Breast epithelium (tissue), 4 donors: Measurements from ENCODE around the gene SIDT2. TPM values are rescaled to one million over a fixed set of nuclear protein-coding genes. Genes with fewer than 3 reads are reported as not detected.
A peak's percentile ranks its signal among the peaks of the same experiment; 100 is the strongest.

Source experiments
- DNase-seq, 2 donors: peaks; one replicate each; pipeline ENCODE4 v3.0.0-alpha.2; 2019; ENCODE audit warnings: low spot score in 2 of 2
- H3K27ac ChIP-seq, 2 donors: fragments of 200-600 bp; sonication (generic) in 1 of 2; one replicate each; pipeline ENCODE4 v1.5.1; 2016 to 2019; ENCODE audit warnings: mild to moderate bottlenecking in 1 of 2
- H3K27me3 ChIP-seq, 2 donors: fragments of 200-600 bp; sonication (generic) in 1 of 2; one replicate each; pipeline versions ENCODE4 v1.5.1 to v1.6.0; 2017 to 2019; ENCODE audit warnings: control low read depth in 1 of 2, mild to moderate bottlenecking in 1 of 2
- H3K36me3 ChIP-seq: fragments of 200-600 bp; one replicate; pipeline ENCODE4 v1.5.1; 2019
- H3K4me1 ChIP-seq, 2 donors: fragments of 200-600 bp; sonication (generic); one replicate each; pipeline ENCODE4 v1.5.1; 2016 to 2019; ENCODE audit warnings: control low read depth in 1 of 2
- H3K4me3 ChIP-seq, 3 donors: fragments of 200-600 bp; sonication (generic); 1 replicate in 2 of 3; 2 replicates in 1 of 3; pipeline ENCODE4 v1.5.1; 2016 to 2019; ENCODE audit warnings: mild to moderate bottlenecking in 3 of 3, moderate library complexity in 2 of 3
- H3K9me3 ChIP-seq, 2 donors: fragments of 200-600 bp; sonication (generic) in 1 of 2; one replicate each; pipeline ENCODE4 v1.5.1; 2016 to 2019; ENCODE audit warnings: control low read depth in 1 of 2
- POLR2A ChIP-seq: fragments of 450-650 bp; IDR thresholded peaks from one replicate; pipeline ENCODE4 v1.6.1; 2016; ENCODE audit warnings: antibody characterized with exemption, mild to moderate bottlenecking, moderate library complexity
- POLR2AphosphoS5 ChIP-seq, 3 donors: sonication (generic); formaldehyde crosslinking; IDR thresholded peaks; one replicate each; pipeline ENCODE4 v1.6.1; 2017; ENCODE audit warnings: antibody characterized with exemption in 3 of 3
- intact Hi-C: fragments of 100-400 bp; cut with DNase I; formaldehyde crosslinking; loops from one replicate; pipeline ENCODE4 v1.15.1; 2023; ENCODE audit warnings: low total_unique reads
- total RNA-seq, 3 donors: library from RNA; depleted of rRNA; stranded (reverse); fragments of >200 nt; gene quantifications; one replicate each; pipeline ENCODE4 v1.1.0, GENCODE V29; 2016
- TF ChIP-seq, protein P1 (sequence below), 3 donors: fragments of 450-650 bp; IDR thresholded peaks; one replicate each; pipeline ENCODE4 v1.5.1; 2016 to 2017; ENCODE audit warnings: antibody characterized with exemption in 3 of 3, mild to moderate bottlenecking in 3 of 3, moderate library complexity in 3 of 3

Gene SIDT2
- total RNA-seq, 3 donors from 2014 or later = 45.2 to 86.7 (median 49.5) TPM

GRCh38 chr11:117191680-117192400 is 13.3 kb downstream of the SIDT2 start:
- Histone ChIP-seq H3K4me1 (no peaks in the 10 kb centered on the region), H3K4me3 (no peak overlapping the region), H3K9me3 (no peaks in the 10 kb centered on the region), H3K36me3 (no peaks in the 10 kb centered on the region), H3K27ac (no peak overlapping the region), H3K27me3 (no peaks in the 10 kb centered on the region)
- intact Hi-C loops = loop anchor here (10.0 kb wide), 1 partner anchor 47 kb away; the partner anchor contains the start of gene PAFAH1B2
- TF ChIP-seq POLR2A = no peak
- DNase-seq = no peak

DNA sequence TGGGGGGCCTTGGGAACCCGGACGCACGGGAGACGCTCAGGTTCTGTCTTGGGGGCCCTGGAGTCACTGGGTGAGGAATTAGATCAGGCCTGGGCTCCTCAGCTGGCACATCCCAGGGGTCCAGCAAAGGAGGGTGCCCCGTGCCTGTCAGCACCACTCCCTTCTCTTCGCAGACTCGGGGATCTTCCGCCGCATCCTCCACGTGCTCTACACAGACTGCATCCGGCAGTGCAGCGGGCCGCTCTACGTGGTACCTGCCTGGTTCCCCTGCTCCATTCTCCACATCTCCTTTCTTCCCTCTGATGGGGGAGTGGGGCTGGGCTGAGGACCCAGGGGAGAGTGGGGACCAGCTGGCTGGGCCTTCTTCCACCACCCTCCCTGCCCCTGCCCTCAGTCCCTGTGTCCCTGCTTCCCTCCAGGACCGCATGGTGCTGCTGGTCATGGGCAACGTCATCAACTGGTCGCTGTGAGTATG is 13.9 kb downstream of the SIDT2 start:
- intact Hi-C loops = loop anchor here (10.0 kb wide), 1 partner anchor 48 kb away; the partner anchor contains the start of gene PAFAH1B2
- Histone ChIP-seq H3K36me3 (no peaks in the 10 kb centered on the region), H3K27me3 (no peaks in the 10 kb centered on the region), H3K27ac (peak overlapping the region in 1 of 2 donors; percentile 25), H3K4me3 (no peak overlapping the region), H3K4me1 (no peaks in the 10 kb centered on the region), H3K9me3 (no peaks in the 10 kb centered on the region)
- DNase-seq = no peak
- TF ChIP-seq POLR2A = no peak
- TF ChIP-seq POLR2AphosphoS5 (IDR thresholded peaks at IDR 0.05) = no peak
- TF ChIP-seq, protein P1, sequence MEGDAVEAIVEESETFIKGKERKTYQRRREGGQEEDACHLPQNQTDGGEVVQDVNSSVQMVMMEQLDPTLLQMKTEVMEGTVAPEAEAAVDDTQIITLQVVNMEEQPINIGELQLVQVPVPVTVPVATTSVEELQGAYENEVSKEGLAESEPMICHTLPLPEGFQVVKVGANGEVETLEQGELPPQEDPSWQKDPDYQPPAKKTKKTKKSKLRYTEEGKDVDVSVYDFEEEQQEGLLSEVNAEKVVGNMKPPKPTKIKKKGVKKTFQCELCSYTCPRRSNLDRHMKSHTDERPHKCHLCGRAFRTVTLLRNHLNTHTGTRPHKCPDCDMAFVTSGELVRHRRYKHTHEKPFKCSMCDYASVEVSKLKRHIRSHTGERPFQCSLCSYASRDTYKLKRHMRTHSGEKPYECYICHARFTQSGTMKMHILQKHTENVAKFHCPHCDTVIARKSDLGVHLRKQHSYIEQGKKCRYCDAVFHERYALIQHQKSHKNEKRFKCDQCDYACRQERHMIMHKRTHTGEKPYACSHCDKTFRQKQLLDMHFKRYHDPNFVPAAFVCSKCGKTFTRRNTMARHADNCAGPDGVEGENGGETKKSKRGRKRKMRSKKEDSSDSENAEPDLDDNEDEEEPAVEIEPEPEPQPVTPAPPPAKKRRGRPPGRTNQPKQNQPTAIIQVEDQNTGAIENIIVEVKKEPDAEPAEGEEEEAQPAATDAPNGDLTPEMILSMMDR (IDR thresholded peaks at IDR 0.05) = no peak

DNA sequence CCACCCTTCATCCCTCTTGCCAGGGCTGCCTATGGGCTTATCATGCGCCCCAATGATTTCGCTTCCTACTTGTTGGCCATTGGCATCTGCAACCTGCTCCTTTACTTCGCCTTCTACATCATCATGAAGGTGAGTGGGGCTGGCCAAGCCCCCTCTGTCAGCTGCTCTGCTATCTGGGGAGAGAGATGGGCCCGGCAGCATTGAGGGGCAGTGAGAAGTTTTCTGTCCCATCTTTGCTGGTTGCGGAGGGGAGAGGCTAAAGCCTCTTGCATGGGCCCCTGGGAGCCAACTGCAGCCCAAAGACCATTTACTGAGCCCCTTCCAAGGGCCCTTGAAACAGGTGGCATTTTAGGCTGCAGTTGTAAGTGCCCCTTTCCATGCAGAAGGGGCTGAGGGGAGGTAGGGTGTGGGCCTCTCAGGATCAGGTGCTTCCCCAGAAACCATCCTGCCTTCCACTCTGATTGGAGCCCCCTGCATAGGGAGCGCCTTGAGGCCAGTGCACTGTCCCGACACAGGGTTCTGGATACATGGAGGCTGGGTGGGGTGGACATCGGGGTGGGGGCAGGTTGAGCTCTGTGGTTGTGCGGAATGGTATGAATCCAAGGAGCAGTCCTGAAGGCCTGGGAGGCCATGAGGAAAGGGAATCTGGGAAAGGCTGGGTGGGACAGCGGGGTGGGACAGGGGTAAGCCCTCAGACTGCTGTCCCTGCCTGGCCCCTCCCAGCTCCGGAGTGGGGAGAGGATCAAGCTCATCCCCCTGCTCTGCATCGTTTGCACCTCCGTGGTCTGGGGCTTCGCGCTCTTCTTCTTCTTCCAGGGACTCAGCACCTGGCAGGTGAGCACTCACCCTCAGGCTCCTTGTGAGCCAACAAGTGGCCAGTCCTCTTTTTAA is 14.8 kb downstream of the SIDT2 start:
- H3K4me1 ChIP-seq = peaks cover 0 to 7% of the 10 kb centered on the region in 2 donors
- H3K27ac ChIP-seq = no peak overlapping the region
- H3K36me3 ChIP-seq = no peaks in the 10 kb centered on the region

GRCh38 chr11:117194267-117194666 is 15.7 kb downstream of the SIDT2 start:
- H3K4me1 ChIP-seq = peaks cover 0 to 11% of the 10 kb centered on the region in 2 donors
- no peak overlapping the region for H3K27ac ChIP-seq
- intact Hi-C loops = loop anchor here (10.0 kb wide), 1 partner anchor 49 kb away; the partner anchor contains the start of gene PAFAH1B2
- no peak for TF ChIP-seq POLR2AphosphoS5 (IDR thresholded peaks at IDR 0.05)
- TF ChIP-seq, protein P1 (IDR thresholded peaks at IDR 0.05) = no peak
- no peak for TF ChIP-seq POLR2A
- H3K36me3 ChIP-seq = no peaks in the 10 kb centered on the region
- no peak overlapping the region for H3K4me3 ChIP-seq
- H3K9me3 ChIP-seq = no peaks in the 10 kb centered on the region
- no peak for DNase-seq
- no peaks in the 10 kb centered on the region for H3K27me3 ChIP-seq

More for the DNA sequence above, 14.8 kb downstream of the SIDT2 start:
- Histone ChIP-seq H3K4me3 (no peak overlapping the region), H3K27me3 (no peaks in the 10 kb centered on the region), H3K9me3 (no peaks in the 10 kb centered on the region)
- intact Hi-C loops = loop anchor here (10.0 kb wide), 1 partner anchor 49 kb away; the partner anchor contains the start of gene PAFAH1B2
- DNase-seq = no peak
- TF ChIP-seq POLR2A (no peak), POLR2AphosphoS5 (IDR thresholded peaks at IDR 0.05) (no peak)
- TF ChIP-seq, protein P1 (IDR thresholded peaks at IDR 0.05) = no peak

- TF ChIP-seq POLR2A = no peak
- TF ChIP-seq, protein P1 (IDR thresholded peaks at IDR 0.05) = no peak
- no peak for TF ChIP-seq POLR2AphosphoS5 (IDR thresholded peaks at IDR 0.05)
- intact Hi-C loops = loop anchor here (10.0 kb wide), 1 partner anchor 50 kb away; the partner anchor contains the start of gene PAFAH1B2
- Histone ChIP-seq H3K9me3 (no peaks in the 10 kb centered on the region), H3K36me3 (no peaks in the 10 kb centered on the region), H3K4me3 (no peak overlapping the region), H3K27ac (no peak overlapping the region), H3K4me1 (peaks cover 0 to 11% of the 10 kb centered on the region in 2 donors), H3K27me3 (no peaks in the 10 kb centered on the region)
- DNase-seq = no peak
These were observed 16.7 kb downstream of the SIDT2 start for GRCh38 chr11:117195258-117195657.
